Measurements from ENCODE around the gene ARIH1.
"Not testable (repeated sequence)": the region's sequence is repeated elsewhere in the genome, so short reads cannot be mapped to it uniquely, and the experiment has no call there.

Gene ARIH1

GRCh38 chr15:72609862-72610261, 135.7 kb downstream of the ARIH1 start:
- no peak for DNase-seq

GRCh38 chr15:72612324-72612723, 138.2 kb downstream of the ARIH1 start:
- DNase-seq, result not testable (repeated sequence)

- DNase-seq, result no peak
Measured at GRCh38 chr15:72614810-72615532, 140.8 kb downstream of the ARIH1 start.

- not testable (repeated sequence) for DNase-seq
Measured at GRCh38 chr15:72615533-72616233, 141.6 kb downstream of the ARIH1 start.

- no peak for DNase-seq
Measured at GRCh38 chr15:72616491-72617210, 142.5 kb downstream of the ARIH1 start.

GRCh38 chr15:72623854-72624253, 149.7 kb downstream of the ARIH1 start:
- not testable (repeated sequence) for DNase-seq

GRCh38 chr15:72626153-72626552, 152.0 kb downstream of the ARIH1 start:
- DNase-seq, result not testable (repeated sequence)

- peak; percentile 22 for DNase-seq
Measured at GRCh38 chr15:72628249-72629067, 154.3 kb downstream of the ARIH1 start.

- not testable (repeated sequence) for DNase-seq
Measured at GRCh38 chr15:72629068-72629570, 155.0 kb downstream of the ARIH1 start.

- DNase-seq, result peak; percentile 79
Measured at GRCh38 chr15:72636519-72637282, 162.6 kb downstream of the ARIH1 start.

- DNase-seq, result not testable (repeated sequence)
Measured at GRCh38 chr15:72639759-72640483, 165.8 kb downstream of the ARIH1 start.

- not testable (repeated sequence) for DNase-seq
Measured at GRCh38 chr15:72642271-72642670, 168.1 kb downstream of the ARIH1 start.

GRCh38 chr15:72648631-72649253, 174.6 kb downstream of the ARIH1 start:
- DNase-seq, result not testable (repeated sequence)

Measured in left hindlimb (tissue), 1 donor.